Uterus (tissue), 2 donors: Measurements from ENCODE around the gene MKRN1.

Experiments
- POLR2A ChIP-seq, 2 donors: fragments of 450-650 bp; IDR thresholded peaks; one replicate each; pipeline ENCODE4 v1.6.1; 2016; ENCODE audit warnings: antibody characterized with exemption in 2 of 2, mild to moderate bottlenecking in 1 of 2, moderate library complexity in 1 of 2
- TF ChIP-seq, protein P1 (sequence below), 4 experiments: fragments of 200-600 bp in 2 of 4; fragments of 450-650 bp in 2 of 4; sonication (generic) in 2 of 4; IDR thresholded peaks; one replicate each; pipeline ENCODE4 v1.5.1; 2016 to 2019; ENCODE audit warnings: antibody characterized with exemption in 4 of 4, mild to moderate bottlenecking in 2 of 4, moderate library complexity in 1 of 4

DNA sequence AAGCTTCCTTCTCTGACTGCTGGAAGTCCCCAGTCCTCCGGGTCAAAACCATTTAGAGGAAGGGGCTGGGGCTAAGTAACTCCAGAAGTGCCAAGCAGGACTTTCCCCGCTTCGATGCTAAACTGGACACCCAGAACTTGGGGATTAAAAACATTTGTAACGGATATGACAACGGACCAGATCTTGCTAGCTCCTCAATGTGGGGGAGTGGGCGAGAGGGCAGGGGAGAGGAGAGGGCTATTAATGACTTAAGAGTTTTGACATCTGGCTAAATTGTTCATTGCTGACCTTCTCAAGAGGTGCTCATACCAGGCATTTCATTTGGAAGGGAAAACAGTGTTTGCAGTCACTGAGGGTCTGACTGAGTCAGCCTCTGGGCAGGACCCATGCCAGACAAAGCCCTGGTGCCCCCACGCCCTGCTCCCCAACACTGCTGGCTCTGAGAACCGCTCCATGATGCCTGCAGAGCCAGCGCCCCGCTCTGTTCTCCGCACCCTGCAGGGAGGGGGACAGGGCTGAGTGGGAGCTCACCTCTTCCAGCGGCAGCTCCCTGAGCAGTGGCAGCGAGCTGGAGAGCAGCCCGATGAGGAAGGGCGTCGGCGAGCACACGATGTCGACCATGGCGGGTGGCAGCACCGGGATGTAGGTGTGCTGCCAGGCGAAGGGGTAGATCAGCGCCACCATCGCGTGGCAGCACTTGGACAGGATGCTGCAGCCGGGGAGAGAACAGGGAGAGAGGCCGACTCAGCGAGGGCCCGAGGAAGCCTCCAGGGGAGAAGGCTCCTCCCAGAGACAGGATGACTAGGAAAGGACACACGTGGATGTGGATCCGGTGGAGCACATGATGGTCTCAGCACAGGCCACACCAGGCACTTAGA lies 47.7 kb upstream of the MKRN1 start:
- TF ChIP-seq POLR2A (IDR thresholded peaks at IDR 0.05): no peak
- TF ChIP-seq, protein P1, sequence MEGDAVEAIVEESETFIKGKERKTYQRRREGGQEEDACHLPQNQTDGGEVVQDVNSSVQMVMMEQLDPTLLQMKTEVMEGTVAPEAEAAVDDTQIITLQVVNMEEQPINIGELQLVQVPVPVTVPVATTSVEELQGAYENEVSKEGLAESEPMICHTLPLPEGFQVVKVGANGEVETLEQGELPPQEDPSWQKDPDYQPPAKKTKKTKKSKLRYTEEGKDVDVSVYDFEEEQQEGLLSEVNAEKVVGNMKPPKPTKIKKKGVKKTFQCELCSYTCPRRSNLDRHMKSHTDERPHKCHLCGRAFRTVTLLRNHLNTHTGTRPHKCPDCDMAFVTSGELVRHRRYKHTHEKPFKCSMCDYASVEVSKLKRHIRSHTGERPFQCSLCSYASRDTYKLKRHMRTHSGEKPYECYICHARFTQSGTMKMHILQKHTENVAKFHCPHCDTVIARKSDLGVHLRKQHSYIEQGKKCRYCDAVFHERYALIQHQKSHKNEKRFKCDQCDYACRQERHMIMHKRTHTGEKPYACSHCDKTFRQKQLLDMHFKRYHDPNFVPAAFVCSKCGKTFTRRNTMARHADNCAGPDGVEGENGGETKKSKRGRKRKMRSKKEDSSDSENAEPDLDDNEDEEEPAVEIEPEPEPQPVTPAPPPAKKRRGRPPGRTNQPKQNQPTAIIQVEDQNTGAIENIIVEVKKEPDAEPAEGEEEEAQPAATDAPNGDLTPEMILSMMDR (IDR thresholded peaks at IDR 0.05): no peak
